Measurements from ENCODE around the gene PISD. TPM values are rescaled to one million over a fixed set of nuclear protein-coding genes. Genes with fewer than 3 reads are reported as not detected.

PISD gene
- total RNA-seq, 1 donor from 2014 or later: 47.3 TPM

DNA sequence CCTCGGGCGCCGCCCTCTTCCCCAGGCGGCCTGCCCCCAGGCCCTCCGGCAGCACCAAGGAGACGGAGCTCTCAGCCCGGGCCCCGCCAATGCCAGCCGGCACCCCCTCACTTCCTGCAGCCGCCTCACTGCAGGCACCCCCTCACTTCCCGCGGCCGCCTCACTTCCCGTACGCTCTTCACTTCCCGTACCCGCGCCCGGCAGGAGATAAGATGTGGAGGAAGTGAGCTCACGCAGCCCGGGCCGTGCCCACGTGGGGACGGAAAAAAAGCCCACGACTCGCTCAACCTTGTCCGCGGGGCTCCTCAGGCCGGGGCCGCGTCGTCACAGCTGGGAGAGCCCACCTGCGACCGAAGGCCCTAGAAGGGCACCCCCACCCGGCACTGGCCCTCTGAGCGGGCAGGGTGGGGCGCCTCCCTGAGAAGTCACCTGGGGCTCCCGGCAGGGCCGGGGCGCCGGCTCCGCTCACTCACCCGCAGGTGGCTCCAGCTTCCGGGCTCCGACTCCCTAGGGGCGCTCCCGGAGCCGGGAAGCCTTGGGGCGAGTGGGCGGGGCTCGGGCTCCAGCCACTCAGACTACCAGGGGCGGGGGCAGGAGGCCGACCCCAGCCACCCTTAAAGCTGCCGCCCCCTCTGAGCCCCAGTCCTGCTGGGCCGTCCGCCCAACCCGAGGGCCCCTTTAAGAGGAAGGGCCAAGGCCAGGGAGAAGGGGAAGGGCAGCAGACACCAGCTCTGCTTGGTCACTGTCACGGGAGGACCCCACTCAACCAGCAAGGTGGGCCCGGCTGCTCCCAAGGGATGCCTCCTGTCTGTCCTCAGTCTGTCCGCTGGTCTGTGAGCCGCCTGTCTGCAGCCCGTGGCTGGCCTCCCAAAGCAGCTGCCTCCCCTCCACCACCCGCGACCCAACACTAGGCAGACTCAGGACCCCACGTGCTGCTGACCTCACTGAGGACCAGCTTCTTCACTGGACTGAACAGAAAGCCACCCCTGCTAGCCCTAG is 31.4 kb downstream of the PISD start:
- Histone ChIP-seq H3K27ac (peak overlapping the region; percentile 97), H3K36me3 (peaks cover 6% of the 10 kb centered on the region), H3K9me3 (no peaks in the 10 kb centered on the region), H3K4me1 (peaks cover 49% of the 10 kb centered on the region), H3K27me3 (ENCODE audit: low read depth) (no peaks in the 10 kb centered on the region), H3K4me3 (peak overlapping the region; percentile 75)
- ATAC-seq (peak; percentile 89 to 92), DNase-seq (peak; percentile 93)
- intact Hi-C loops (cut with DNase I): loop anchor here (10.0 kb wide), 1 partner anchor 76 kb away; no protein-coding TSS in a partner anchor
- TF ChIP-seq, protein P1, sequence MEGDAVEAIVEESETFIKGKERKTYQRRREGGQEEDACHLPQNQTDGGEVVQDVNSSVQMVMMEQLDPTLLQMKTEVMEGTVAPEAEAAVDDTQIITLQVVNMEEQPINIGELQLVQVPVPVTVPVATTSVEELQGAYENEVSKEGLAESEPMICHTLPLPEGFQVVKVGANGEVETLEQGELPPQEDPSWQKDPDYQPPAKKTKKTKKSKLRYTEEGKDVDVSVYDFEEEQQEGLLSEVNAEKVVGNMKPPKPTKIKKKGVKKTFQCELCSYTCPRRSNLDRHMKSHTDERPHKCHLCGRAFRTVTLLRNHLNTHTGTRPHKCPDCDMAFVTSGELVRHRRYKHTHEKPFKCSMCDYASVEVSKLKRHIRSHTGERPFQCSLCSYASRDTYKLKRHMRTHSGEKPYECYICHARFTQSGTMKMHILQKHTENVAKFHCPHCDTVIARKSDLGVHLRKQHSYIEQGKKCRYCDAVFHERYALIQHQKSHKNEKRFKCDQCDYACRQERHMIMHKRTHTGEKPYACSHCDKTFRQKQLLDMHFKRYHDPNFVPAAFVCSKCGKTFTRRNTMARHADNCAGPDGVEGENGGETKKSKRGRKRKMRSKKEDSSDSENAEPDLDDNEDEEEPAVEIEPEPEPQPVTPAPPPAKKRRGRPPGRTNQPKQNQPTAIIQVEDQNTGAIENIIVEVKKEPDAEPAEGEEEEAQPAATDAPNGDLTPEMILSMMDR (IDR thresholded peaks at IDR 0.05): no peak

GRCh38 chr22:31629741-31630184 is 32.3 kb downstream of the PISD start:
- Histone ChIP-seq H3K9me3 (no peaks in the 10 kb centered on the region), H3K27me3 (ENCODE audit: low read depth) (no peaks in the 10 kb centered on the region), H3K4me1 (peaks cover 58% of the 10 kb centered on the region), H3K27ac (peak overlapping the region; percentile 97), H3K36me3 (peaks cover 13% of the 10 kb centered on the region), H3K4me3 (peak overlapping the region; percentile 75)
- ATAC-seq: no peak
- intact Hi-C loops (cut with DNase I): loop anchor here (10.0 kb wide), 1 partner anchor 75 kb away; no protein-coding TSS in a partner anchor
- no peak for DNase-seq
- TF ChIP-seq, protein P1 (IDR thresholded peaks at IDR 0.05): no peak

- H3K27me3 ChIP-seq (ENCODE audit: low read depth): no peaks in the 10 kb centered on the region
- peak overlapping the region; percentile 97 for H3K27ac ChIP-seq
- H3K4me1 ChIP-seq: peaks cover 58% of the 10 kb centered on the region
- ATAC-seq: no peak
- H3K9me3 ChIP-seq: no peaks in the 10 kb centered on the region
- TF ChIP-seq, protein P1 (IDR thresholded peaks at IDR 0.05): no peak
- peak overlapping the region; percentile 75 for H3K4me3 ChIP-seq
- intact Hi-C loops (cut with DNase I): no loop called here
- DNase-seq: peak; percentile 20
- peaks cover 15% of the 10 kb centered on the region for H3K36me3 ChIP-seq
Measured at GRCh38 chr22:31628969-31629708, 32.9 kb downstream of the PISD start.

GRCh38 chr22:31628362-31628761 is 33.7 kb downstream of the PISD start:
- H3K4me3 ChIP-seq: no peak overlapping the region
- TF ChIP-seq, protein P1 (IDR thresholded peaks at IDR 0.05): no peak
- H3K4me1 ChIP-seq: peaks cover 58% of the 10 kb centered on the region
- peaks cover 19% of the 10 kb centered on the region for H3K36me3 ChIP-seq
- H3K9me3 ChIP-seq: no peaks in the 10 kb centered on the region
- DNase-seq (peak; percentile 4), ATAC-seq (no peak)
- H3K27me3 ChIP-seq (ENCODE audit: low read depth): no peaks in the 10 kb centered on the region
- intact Hi-C loops (cut with DNase I): no loop called here
- H3K27ac ChIP-seq: no peak overlapping the region

DNA sequence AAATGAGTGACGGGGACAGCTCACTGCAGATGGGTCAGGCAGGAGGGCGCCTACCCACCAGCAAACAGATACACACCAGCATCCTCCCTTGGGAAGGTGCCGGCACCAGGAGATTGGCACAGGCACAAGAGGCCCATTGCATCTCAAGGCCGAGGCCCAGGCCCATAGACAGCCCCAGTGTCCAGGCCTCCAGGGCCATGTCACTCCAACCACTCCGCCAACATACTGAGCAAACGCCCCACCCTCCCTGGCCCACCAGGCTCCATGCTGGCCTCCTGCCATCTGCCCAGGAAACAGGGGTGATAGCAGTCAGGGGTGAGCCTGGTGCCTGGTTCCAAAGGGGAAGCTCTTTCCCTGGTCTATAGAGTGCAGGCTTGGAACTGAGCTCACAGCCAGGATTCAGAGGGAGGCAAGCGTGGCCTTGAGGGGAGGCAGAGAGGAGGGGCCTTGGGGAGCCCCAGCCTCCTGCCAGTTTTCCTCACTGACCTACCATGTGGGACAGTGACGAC is 34.7 kb downstream of the PISD start:
- DNase-seq (no peak), ATAC-seq (no peak)
- peak overlapping the region; percentile 72 for H3K27ac ChIP-seq

More for the DNA sequence above, 34.7 kb downstream of the PISD start:
- no peaks in the 10 kb centered on the region for H3K9me3 ChIP-seq
- H3K4me3 ChIP-seq: no peak overlapping the region
- peaks cover 19% of the 10 kb centered on the region for H3K36me3 ChIP-seq
- TF ChIP-seq, protein P1 (IDR thresholded peaks at IDR 0.05): no peak
- H3K4me1 ChIP-seq: peaks cover 58% of the 10 kb centered on the region
- no peaks in the 10 kb centered on the region for H3K27me3 ChIP-seq (ENCODE audit: low read depth)
- intact Hi-C loops (cut with DNase I): no loop called here
